SH-SY5Y (cell line): Measurements from ENCODE around the gene PAMR1.

Source experiments
- GATA2 ChIP-seq: IDR thresholded peaks from 2 replicates; pipeline ENCODE4 v1.6.1; 2011; ENCODE audit warnings: mild to moderate bottlenecking, low read depth, low read length
- GATA3 ChIP-seq: IDR thresholded peaks from 2 replicates; pipeline ENCODE4 v1.6.1; 2011; ENCODE audit warnings: low read depth, mild to moderate bottlenecking, low read length, moderate library complexity

DNA sequence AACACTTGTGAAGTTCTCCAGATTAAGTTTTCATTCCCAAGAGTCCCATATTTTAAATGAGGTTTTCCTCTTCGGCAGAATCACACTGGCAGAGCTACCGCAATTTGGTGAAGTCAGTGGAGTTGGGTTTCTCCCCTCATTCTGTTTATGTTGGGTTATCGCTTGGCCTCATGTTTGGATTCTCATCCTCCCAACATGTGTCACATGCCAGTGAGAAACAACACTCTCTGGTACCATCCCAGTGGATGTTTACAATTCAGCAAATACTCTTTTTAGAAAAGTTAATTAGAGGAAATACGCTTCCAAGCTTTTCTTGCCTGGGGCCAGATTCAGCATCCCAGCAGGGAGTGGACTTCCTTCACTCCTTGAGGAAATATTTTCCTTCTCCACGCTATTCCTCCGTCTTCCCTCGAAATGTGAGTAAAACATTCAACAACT lies 2.1 kb downstream of the PAMR1 start:
- TF ChIP-seq GATA2, result no peak
- no peak for TF ChIP-seq GATA3
